Mucosa of stomach (tissue), 1 donor: ENCODE measurements around the gene SMPDL3B.
"Not testable (repeated sequence)": the region's sequence is repeated elsewhere in the genome, so short reads cannot be mapped to it uniquely, and the experiment has no call there.

Experiments used
- H3K27me3 ChIP-seq: one replicate; pipeline ENCODE4 v1.7.0; 2013; ENCODE audit warnings: mild to moderate bottlenecking, low read length; ENCODE audit not compliant: control insufficient read depth, insufficient read depth
- H3K36me3 ChIP-seq: one replicate; pipeline ENCODE4 v1.7.0; 2013; ENCODE audit warnings: low read length; ENCODE audit not compliant: control insufficient read depth, insufficient read depth
- H3K4me1 ChIP-seq: one replicate; pipeline ENCODE4 v1.7.0; 2013; ENCODE audit warnings: mild to moderate bottlenecking, low read length; ENCODE audit not compliant: control insufficient read depth, insufficient read depth
- H3K4me3 ChIP-seq: one replicate; pipeline ENCODE4 v1.7.0; 2013; ENCODE audit warnings: low read length
- H3K9ac ChIP-seq: one replicate; pipeline ENCODE4 v1.7.0; 2013; ENCODE audit warnings: mild to moderate bottlenecking, low read length, moderate library complexity
- H3K9me3 ChIP-seq: one replicate; pipeline ENCODE4 v1.7.0; 2013; ENCODE audit warnings: mild to moderate bottlenecking, low read length, moderate library complexity; ENCODE audit not compliant: control insufficient read depth
- donor health status: Pancreatic carcinoma.

The SMPDL3B gene

DNA sequence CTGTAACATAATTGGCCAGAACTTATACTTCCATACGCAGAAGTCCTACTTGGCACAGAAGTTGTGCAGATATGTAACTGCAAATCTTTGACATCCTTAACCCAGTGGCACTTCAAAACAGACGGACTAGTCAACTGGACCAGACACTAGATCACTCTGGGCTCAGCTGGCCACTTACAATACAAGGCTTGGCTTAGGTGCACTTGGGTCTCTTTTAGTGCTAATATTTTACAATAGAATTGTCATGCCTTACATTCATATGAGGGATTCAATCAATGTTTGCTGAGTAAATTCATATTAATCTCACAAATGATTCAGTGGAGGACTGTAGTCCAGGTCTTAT is 45.0 kb downstream of the SMPDL3B start:
- Histone ChIP-seq H3K9ac (no peak overlapping the region), H3K36me3 (no peaks in the 10 kb centered on the region), H3K9me3 (no peaks in the 10 kb centered on the region), H3K4me3 (no peak overlapping the region), H3K27me3 (no peaks in the 10 kb centered on the region), H3K4me1 (peaks cover 4% of the 10 kb centered on the region)

GRCh38 chr1:27980216-27980845 is 45.5 kb downstream of the SMPDL3B start:
- H3K36me3 ChIP-seq: no peaks in the 10 kb centered on the region

GRCh38 chr1:27981145-27981544 is 46.3 kb downstream of the SMPDL3B start:
- no peak overlapping the region for H3K4me3 ChIP-seq
- H3K27me3 ChIP-seq: no peaks in the 10 kb centered on the region
- no peak overlapping the region for H3K9ac ChIP-seq
- H3K9me3 ChIP-seq: no peaks in the 10 kb centered on the region
- H3K4me1 ChIP-seq: peaks cover 4% of the 10 kb centered on the region
- no peaks in the 10 kb centered on the region for H3K36me3 ChIP-seq

More at GRCh38 chr1:27980216-27980845, 45.5 kb downstream of the SMPDL3B start:
- Histone ChIP-seq H3K4me3 (no peak overlapping the region), H3K4me1 (peaks cover 4% of the 10 kb centered on the region), H3K9ac (no peak overlapping the region), H3K9me3 (no peaks in the 10 kb centered on the region), H3K27me3 (no peaks in the 10 kb centered on the region)

GRCh38 chr1:27990920-27991537 is 56.2 kb downstream of the SMPDL3B start:
- Histone ChIP-seq H3K27me3 (no peaks in the 10 kb centered on the region), H3K9ac (no peak overlapping the region), H3K36me3 (no peaks in the 10 kb centered on the region)

GRCh38 chr1:27992276-27992675 is 57.5 kb downstream of the SMPDL3B start:
- Histone ChIP-seq H3K9me3 (no peaks in the 10 kb centered on the region), H3K36me3 (no peaks in the 10 kb centered on the region), H3K27me3 (no peaks in the 10 kb centered on the region), H3K4me1 (no peaks in the 10 kb centered on the region), H3K9ac (no peak overlapping the region), H3K4me3 (no peak overlapping the region)

More at GRCh38 chr1:27990920-27991537, 56.2 kb downstream of the SMPDL3B start:
- Histone ChIP-seq H3K4me1 (no peaks in the 10 kb centered on the region), H3K4me3 (no peak overlapping the region), H3K9me3 (no peaks in the 10 kb centered on the region)

GRCh38 chr1:27993241-27993640 is 58.4 kb downstream of the SMPDL3B start:
- no peaks in the 10 kb centered on the region for H3K27me3 ChIP-seq
- H3K4me3 ChIP-seq: no peak overlapping the region
- no peaks in the 10 kb centered on the region for H3K9me3 ChIP-seq
- H3K9ac ChIP-seq: no peak overlapping the region
- no peaks in the 10 kb centered on the region for H3K36me3 ChIP-seq
- no peaks in the 10 kb centered on the region for H3K4me1 ChIP-seq

- H3K4me1 ChIP-seq: no peaks in the 10 kb centered on the region
- no peak overlapping the region for H3K4me3 ChIP-seq
- no peaks in the 10 kb centered on the region for H3K9me3 ChIP-seq
- no peaks in the 10 kb centered on the region for H3K36me3 ChIP-seq
- no peaks in the 10 kb centered on the region for H3K27me3 ChIP-seq
- H3K9ac ChIP-seq: no peak overlapping the region
Measured at GRCh38 chr1:27994060-27994459, 59.3 kb downstream of the SMPDL3B start.

GRCh38 chr1:27994526-27994925 is 59.7 kb downstream of the SMPDL3B start:
- H3K27me3 ChIP-seq, H3K9ac ChIP-seq, H3K4me3 ChIP-seq, H3K9me3 ChIP-seq, H3K36me3 ChIP-seq, H3K4me1 ChIP-seq: not testable (repeated sequence)

GRCh38 chr1:27999055-27999454 is 64.3 kb downstream of the SMPDL3B start:
- no peak overlapping the region for H3K9ac ChIP-seq
- no peaks in the 10 kb centered on the region for H3K4me1 ChIP-seq
- H3K36me3 ChIP-seq: peaks cover 2% of the 10 kb centered on the region
- no peaks in the 10 kb centered on the region for H3K27me3 ChIP-seq
- H3K4me3 ChIP-seq: no peak overlapping the region
- H3K9me3 ChIP-seq: no peaks in the 10 kb centered on the region

DNA sequence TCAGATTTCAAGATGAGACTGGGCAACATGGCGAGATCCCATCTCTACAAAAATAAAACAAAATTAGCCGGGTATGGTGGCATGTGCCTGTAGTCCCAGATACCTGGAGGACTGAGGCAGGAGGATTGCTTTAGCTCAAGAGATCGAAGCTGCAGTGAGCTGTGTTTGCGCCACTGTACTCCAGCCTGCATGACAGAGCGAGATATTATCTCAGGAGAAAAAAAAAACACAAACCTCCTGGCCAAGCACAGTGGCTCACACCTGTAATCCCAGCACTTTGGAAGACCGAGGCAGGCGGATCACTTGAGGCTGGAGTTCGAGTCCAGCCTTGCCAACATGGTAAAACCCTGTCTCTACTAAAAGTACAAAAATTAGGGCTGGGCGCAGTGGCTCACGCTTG is 67.8 kb downstream of the SMPDL3B start:
- H3K4me3 ChIP-seq: no peak overlapping the region
- no peaks in the 10 kb centered on the region for H3K9me3 ChIP-seq
- no peaks in the 10 kb centered on the region for H3K27me3 ChIP-seq
- H3K4me1 ChIP-seq: no peaks in the 10 kb centered on the region
- H3K36me3 ChIP-seq: peaks cover 4% of the 10 kb centered on the region
- no peak overlapping the region for H3K9ac ChIP-seq

DNA sequence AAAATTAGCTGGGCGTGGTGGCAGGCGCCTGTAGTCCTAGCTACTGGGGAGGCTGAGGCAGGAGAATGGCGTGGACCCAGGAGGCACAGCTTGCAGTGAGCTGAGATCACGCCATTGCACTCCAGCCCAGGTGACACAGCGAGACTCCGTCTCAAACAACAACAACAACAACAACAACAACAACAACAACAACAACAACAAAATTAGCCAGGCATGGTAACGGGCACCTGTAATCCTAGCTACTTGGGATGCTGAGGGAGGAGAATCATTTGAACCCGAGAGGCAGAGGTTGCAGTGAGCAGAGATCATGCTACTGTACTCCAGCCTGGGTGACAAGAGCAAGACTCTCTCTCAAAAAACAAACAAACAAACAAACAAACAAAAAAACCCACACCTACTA is 68.3 kb downstream of the SMPDL3B start:
- H3K36me3 ChIP-seq, H3K4me3 ChIP-seq, H3K27me3 ChIP-seq, H3K9ac ChIP-seq, H3K9me3 ChIP-seq, H3K4me1 ChIP-seq: not testable (repeated sequence)
